T-helper 1 cell treated with Interleukin-12 subunit alpha and Interleukin-12 subunit beta and Interleukin-4 antibody, amounts not matched to agents 30 ng/mL and 1 ng/mL, for 36 hours (primary cell): ENCODE data around the gene ADCK1. TPM values are rescaled to one million over a fixed set of nuclear protein-coding genes. Genes with fewer than 3 reads are reported as not detected.
"Not testable (repeated sequence)": the region's sequence is repeated elsewhere in the genome, so short reads cannot be mapped to it uniquely, and the experiment has no call there.

Source experiments
- intact Hi-C: fragments of 100-400 bp; cut with micrococcal nuclease; formaldehyde crosslinking; loops from one replicate; pipeline ENCODE4 v1.15.1; 2024
- total RNA-seq: library from RNA; stranded (reverse); gene quantifications from 2 replicates; pipeline ENCODE4 v1.2.3, GENCODE V29; 2022

ADCK1 gene
- total RNA-seq, 1 donor from 2014 or later, result 3.7 TPM

DNA sequence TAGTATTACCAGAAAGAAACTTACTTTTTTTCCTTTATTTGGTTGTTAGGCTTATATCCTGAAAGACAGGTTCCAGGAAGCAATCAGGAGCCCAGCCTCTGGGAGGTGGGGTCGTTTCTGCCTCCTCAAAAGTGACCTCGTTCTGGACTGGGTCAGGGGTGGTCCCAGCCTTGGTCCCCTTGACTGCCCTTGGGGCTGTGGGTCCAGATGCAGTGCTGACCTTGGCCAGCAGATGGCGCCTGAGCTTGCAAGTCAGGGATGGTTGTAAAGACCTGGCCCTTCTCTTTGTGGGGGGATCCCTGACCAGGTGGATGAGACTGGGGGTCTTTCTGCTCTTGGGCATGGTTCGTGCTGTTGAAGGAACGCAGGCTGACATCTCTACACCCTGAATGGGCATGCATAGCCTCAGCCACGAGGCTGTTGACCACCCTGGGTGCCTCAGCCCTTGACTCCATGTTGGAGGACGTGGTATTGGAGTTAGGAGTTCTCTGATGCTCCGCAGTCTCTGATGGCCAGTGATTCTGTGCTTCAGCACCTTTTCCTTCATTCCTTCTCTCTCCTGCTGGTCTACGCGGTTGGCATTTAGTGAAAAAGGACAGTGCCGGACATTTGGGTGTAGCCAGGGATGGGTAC is 62.4 kb downstream of the ADCK1 start:
- intact Hi-C loops, result loop anchor here (1.0 to 5.0 kb wide), 4 partner anchors 129 to 975 kb away; no protein-coding TSS in a partner anchor

DNA sequence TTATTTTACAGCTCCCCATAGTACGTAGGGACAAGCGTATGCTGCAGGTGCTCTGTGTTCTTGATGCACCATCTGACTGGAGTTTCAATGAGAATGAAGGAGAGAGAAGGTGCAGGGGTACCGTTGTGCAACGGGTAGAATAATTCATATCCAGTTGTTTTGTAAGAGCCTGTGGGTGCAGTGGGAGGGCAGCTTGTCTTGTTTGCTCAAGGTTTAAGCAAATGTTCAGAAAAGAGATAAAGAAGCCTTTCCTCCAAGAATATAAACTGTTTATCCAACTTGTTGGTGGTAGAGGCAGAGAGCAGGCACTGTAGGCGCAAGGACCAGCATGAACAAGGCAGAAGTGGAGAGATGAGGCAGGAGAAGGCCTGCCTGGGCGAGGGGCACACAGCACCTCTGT is 64.2 kb downstream of the ADCK1 start:
- intact Hi-C loops, result loop anchor here (5.0 kb wide), 1 partner anchor 973 kb away; no protein-coding TSS in a partner anchor

DNA sequence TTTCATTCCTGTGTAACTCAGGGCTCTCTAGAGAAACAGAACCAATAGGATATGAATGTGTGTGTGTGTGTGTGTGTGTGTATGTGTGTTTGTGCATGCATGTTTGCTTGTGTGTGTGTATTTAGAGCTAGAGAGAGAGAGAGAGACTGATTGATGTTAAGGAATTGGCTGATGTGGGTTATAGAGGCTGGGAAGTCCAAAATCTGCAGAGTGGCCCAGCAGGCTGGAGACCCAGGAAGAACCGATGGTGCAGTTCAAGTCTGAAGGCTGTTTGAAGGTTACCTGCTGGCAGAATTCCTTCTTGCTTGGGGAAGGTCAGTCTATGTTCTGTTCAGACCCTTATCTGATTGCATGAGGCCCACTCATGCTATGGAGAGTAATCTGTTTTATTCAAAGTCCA is 64.7 kb downstream of the ADCK1 start:
- intact Hi-C loops, result loop anchor here (5.0 kb wide), 1 partner anchor 973 kb away; no protein-coding TSS in a partner anchor

DNA sequence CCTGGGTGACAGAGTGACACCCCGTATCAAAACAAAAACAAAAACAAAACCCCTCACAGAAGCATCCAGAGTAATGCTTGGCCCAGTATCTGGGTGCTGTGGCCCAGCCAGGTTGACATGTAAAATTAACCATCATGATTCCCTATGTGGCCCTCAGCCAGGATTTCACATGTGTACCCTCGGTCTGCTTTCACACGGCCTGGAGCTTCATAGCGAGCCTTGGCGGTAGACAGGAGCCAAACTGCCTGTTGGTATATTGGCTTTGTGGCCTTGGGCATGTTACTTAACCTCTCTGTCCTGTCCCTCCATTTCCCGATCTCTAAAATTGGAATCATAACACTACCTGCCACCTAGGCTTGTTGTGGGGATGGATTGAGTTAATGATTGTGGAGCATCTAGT is 65.5 kb downstream of the ADCK1 start:
- intact Hi-C loops, result no loop called here

DNA sequence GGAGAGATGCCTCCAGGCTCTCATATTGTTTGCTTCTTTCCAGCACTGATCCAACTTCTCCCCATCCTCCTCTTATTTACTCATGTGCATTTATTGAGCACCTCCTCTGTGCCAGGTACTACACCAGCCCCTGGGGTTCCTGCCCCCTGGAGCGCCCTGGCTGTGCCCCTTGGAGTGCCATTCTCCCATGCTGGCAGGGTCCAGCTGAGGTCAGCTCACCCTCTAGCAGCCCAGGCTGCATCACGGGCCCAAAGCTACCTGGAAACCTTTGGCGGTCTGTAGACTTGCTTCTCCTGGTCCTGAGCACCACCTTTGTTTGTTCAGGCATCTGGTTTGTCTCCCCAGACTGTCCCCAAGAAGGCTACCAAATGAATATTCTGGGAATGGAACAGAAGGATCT is 67.0 kb downstream of the ADCK1 start:
- intact Hi-C loops, result no loop called here

- intact Hi-C loops, result no loop called here
Measured at GRCh38 chr14:77867476-77867875, 67.6 kb downstream of the ADCK1 start.

DNA sequence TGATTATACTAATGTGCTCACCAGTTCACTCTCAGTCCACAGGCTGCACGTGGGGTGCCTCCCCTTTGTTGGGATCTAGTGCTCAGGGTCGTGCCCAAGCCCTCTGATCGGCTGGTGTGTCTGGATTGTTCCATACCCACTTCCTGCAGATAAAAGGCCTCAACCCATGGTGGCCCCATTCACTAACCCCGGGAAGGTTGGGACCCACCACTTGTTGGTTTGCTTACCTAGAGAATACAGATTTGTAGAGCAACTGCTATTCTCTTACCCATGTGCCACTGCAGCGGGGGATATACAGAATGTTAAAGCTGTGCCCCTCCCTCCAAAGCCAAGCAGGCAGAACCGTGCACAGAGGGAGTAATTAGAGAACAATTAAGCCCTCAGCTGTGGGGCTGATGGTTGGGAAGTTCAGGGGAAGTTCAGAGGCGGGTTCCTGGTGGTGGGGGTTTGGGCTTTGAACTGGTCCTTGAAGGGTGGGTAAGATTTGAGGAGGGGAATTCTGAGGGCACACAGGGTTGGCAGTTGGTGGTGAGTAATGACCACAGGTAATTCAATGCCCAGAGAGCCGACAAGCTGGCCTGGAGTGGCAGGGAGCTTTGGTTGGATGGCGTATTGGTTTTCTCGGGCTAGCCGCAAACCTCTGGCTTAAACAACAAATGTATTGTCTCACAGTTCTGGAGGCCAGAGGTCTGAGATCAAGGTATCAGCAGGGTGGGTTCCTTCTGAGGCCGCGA is 68.8 kb downstream of the ADCK1 start:
- intact Hi-C loops, result no loop called here

GRCh38 chr14:77869340-77869739 is 69.4 kb downstream of the ADCK1 start:
- intact Hi-C loops, result no loop called here

- intact Hi-C loops, result no loop called here
Measured at GRCh38 chr14:77870646-77871045, 70.7 kb downstream of the ADCK1 start.

GRCh38 chr14:77872152-77872551 is 72.2 kb downstream of the ADCK1 start:
- intact Hi-C loops, result no loop called here

- intact Hi-C loops, result no loop called here
Measured at GRCh38 chr14:77872983-77873382, 73.1 kb downstream of the ADCK1 start.

DNA sequence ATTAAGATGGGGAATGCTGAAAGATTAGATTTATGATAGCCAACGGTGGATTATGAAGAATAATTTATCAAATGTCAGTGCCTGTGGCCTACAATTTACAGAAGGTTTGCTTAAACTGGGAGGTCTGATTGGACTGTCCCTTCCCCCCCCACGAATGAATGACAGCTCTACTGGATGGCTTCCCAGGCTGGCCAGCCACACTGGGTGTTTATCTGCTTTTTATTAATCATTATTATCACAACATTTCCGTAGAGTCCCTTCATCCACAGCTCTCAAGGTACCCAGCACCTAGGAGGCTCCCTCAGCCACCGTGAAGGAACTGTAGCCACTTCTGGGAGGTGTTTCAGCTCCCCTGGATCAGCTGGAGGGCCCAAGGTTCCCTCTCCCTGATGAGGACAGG is 78.9 kb downstream of the ADCK1 start:
- intact Hi-C loops, result no loop called here

- intact Hi-C loops, result no loop called here
Measured at GRCh38 chr14:77880056-77880455, 80.1 kb downstream of the ADCK1 start.

DNA sequence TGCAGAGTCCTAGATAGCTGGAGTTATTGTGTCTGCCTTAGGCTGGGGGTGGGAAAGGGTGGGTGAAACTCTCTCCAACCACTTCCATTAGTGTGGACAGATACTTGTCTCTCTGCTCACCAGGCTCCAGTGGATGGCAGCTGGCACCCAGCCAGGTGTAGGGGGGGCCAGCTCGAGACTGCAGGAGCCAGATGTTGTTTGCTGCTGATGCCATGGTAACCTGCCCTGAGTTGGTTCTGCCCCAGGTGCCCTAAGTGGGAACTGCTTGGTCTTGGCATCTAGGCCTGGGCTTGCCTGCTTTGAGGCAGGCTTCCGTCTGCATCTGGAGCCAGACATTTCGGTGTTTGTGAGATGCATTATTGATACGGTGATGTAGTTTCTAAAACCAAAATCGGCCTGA is 82.2 kb downstream of the ADCK1 start:
- intact Hi-C loops, result no loop called here

GRCh38 chr14:77882636-77883035 is 82.7 kb downstream of the ADCK1 start:
- intact Hi-C loops, result no loop called here

- intact Hi-C loops, result no loop called here
Measured at GRCh38 chr14:77883131-77883846, 83.4 kb downstream of the ADCK1 start.

DNA sequence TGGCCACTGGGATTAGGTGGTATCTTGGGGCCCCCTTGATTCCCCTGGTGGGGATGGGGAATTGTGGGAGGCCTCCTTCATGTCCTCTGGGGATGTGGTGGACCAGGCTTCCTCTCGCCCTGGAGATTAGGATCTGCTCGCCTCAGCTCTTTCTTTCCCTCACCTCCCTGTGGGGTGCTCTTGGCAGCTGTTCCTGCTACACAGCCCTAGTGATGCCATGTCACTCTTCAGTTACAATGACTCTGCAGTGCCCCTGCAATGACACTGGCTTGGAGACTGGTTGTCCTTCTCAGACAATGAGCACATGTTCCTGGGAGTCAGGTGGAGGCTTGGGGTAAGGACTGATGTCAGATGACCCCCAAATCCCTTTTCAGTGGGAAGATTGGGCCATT is 83.9 kb downstream of the ADCK1 start:
- intact Hi-C loops, result no loop called here

- intact Hi-C loops, result no loop called here
Measured at GRCh38 chr14:77885367-77885766, 85.5 kb downstream of the ADCK1 start.

GRCh38 chr14:77886010-77886409 is 86.1 kb downstream of the ADCK1 start:
- intact Hi-C loops, result no loop called here

DNA sequence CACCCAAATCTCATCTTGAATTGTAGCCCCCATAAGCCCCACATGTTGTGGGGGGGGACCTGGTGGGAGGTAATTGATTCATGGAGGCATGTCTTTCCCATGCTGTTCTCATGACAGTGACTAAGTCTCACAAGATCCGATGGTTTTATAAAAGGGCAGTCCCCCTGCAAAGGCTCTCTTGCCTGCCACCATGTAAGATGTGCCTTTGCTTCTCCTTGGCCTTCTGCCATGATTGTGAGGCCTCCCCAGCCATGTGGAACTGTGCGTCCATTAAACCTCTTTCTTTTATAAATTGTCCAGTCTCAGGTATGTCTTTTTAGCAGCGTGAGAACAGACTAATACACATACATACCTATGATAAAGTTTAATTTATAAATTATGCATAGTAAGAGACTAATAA is 89.0 kb downstream of the ADCK1 start:
- intact Hi-C loops, result not testable (repeated sequence)

DNA sequence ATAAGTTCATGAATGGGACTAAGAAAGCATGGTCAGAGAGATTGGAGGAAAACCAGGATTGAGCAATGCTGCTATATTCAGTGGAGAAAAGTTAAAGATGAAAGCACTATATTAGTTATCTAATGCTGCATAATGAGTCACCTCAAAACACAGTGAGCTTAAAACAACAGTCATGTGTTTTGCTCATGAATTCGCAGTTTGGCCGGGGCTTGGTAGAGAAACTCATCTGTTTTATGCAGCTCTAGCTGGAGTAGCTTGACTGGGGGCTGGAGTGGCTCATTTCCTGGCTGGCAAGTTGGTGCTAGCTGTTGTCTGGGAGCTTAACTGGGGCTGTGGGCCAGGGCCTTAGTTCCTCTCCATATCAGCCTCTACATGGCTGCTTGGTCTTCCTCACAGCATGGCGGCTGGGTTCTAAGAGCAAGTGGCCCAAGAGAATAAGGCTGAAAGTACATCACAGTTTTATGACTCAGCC is 90.1 kb downstream of the ADCK1 start:
- intact Hi-C loops, result no loop called here

DNA sequence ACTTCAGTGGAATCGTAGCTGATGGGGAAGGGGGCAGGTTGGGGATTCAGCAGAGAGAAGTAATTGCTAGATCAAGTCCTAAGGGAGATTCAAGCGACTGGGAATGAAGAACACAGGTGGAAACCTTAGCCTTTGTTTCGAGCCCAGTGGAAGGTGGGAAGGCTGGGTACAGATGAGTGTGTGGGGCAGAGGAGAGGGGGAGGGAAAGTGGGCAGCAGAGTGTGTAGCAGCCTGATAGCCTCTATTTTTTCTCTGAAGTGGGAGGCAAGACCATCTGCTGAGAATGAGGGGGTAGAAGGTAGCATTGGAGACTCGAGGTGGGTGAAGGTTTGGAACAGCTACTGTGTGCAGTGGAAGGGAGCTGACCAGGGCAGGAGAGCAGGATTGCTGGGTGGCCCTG is 91.0 kb downstream of the ADCK1 start:
- intact Hi-C loops, result no loop called here
